Measurements from ENCODE around the gene PARG. TPM values are rescaled to one million over a fixed set of nuclear protein-coding genes. Genes with fewer than 3 reads are reported as not detected.
"Not testable (repeated sequence)": the region's sequence is repeated elsewhere in the genome, so short reads cannot be mapped to it uniquely, and the experiment has no call there.

The PARG gene
- total RNA-seq, 1 donor from 2014 or later = 10.2 TPM

DNA sequence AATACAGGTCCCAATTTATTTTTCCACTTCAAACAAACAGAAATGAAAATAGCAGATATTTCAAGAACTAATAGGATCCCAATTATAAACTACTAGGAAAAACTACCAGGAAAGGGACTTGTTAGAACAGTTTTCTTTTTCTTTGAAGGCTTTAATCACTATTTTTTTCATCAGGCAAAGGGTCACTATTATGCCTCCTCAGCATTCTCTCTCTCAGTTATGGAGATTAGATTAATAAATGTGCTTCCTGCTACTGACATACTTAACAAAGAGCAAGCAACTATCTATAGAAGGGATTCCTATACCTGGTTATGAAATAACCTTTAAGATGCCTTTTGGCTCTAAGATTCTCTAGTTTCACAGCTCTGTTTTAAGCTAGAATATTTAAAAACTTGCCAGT lies 108.7 kb downstream of the PARG start:
- ATAC-seq = no peak
- no peak for DNase-seq (ENCODE audit: low spot score)

DNA sequence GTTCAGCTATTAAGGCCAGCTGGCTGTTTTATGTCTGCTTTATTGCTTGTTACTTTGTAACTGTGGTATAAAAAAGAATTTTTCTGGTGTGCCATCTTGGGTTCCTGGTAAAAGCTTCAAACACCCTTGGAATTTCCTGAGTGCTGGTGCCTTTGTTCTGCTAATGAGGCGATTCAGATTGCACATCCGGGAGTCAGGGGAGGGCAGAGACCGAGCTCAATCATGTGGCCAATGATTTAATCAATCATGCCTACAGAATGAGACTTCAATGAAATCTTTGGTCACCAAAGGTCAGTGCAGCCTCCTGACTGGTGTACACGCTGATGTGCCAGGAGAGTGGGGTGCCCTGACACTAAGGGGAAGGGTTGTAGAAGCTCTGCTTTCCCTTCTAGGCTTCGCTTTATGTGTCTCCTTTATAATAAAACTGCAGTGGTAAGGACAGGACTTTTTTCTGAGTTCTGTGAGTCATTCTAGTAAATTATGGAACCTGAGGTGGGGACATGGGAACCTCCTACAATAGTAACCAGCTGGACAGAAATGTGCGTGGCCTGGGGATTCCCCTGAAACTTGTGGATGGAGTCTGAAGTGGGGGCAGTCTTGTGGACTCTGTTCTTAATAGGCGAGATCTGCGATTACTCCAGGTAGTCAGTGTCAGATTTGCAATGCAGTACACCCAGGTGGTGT lies 110.3 kb downstream of the PARG start:
- no peak for DNase-seq (ENCODE audit: low spot score)

DNA sequence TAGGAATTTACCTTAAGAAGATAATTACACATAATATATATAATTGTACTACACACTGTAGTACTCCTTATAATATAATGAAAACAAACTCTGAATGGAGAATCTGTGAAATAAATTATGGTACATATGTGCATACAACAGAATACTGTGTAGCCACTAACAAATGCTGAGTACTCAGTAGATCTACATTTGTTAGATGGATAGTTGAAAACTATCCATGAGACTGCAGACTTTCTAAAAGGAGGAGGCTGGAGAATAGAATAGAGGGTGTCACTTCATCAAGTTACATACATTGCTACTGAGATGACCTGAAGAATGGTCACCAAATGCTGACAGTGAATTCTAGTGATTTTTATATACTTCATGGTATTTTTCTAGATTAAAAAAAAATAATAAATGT lies 111.0 kb downstream of the PARG start:
- ATAC-seq = no peak

More for the DNA sequence above, 110.3 kb downstream of the PARG start:
- no peak for ATAC-seq

DNA sequence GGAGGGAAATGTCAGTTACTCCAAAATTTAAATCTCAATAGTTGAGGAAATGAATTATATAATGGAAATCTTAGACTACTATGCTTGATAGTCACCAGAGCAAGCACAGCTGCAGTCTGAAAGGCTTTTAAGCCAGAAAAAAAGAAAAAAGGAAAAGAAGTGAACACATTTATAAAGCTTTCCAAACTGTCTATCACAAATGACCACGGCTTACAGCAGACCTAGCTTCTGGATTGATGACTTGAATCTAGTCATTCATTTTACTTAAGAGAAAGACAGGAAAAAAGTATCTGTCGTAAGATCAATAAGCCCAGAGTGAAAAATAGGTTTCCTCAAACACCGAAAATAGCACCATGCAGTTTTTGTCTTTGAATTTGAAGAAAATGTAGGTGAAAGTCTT lies 111.8 kb downstream of the PARG start:
- DNase-seq (ENCODE audit: low spot score) (no peak), ATAC-seq (no peak)

More for the DNA sequence above, 111.0 kb downstream of the PARG start:
- no peak for DNase-seq (ENCODE audit: low spot score)

DNA sequence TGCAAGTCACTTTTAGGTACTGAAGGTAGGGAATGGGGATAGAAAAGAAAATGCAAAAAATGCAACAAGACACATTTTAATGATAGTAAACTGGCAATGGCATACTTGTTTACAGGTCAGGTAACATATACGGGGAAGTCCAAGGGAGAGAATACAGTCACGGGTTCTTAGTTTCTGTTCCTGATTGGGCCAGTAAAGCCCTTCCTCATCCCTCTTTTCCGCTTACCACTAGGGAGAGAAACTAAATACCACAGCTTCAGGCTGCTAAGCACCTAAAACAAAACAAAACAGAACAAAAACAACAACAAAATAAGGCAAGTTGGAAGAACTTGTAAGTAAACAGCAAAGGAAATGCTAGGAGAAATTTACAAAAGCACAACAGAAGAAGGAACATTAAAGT lies 114.5 kb downstream of the PARG start:
- no peak for DNase-seq (ENCODE audit: low spot score)
- ATAC-seq = no peak

DNA sequence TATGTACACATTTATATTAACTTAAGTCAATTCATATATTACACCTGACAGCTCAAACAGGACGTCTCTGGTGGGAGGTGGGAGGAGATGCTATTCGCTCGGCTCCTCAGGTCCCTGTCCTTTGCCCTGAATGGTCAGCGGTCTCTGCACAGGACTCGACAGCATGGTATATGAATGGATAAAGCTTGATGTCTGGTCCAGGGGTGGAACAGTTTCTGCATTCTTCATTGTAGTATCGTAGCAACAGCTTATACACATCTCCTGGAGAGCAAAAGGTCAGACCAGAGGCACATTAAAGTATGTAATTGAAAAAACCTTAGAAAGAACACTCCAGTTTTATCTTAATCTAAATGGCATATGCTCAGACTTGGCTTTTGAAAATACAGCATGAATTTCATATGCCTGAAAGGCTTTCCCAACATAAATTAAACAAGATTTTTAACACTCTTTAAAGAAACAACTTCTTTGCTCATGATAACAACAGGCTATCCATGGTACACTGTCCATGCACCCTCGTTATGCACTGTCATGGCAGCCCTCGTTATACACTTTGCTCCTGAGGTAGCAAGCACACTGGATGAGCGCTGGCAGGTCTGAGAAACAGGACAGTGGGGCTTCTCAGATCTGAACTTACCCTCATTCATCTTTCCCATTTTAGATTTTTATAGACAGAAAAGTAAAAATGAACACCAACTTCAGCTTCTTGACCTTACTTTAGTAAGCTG lies 122.4 kb downstream of the PARG start:
- DNase-seq (ENCODE audit: low spot score) (no peak), ATAC-seq (no peak)

DNA sequence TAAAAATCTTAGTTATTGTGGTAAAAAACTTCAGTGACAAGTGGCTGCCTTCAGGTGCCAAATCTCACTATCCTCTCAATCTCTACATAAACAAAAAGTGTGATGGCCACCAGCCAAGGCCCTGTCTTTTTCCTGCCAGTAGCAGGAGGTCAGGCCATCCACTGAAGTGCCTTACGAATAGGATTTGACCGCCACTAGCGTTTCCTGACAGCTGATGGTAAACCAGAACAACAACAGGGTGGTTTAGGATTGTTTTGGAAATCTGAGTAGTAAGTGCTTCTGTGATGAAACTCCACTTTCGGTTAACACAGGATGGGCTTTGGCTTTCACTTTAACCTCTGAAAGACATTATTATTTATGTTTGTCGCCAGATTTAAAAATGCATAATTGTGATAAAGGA lies 124.0 kb downstream of the PARG start:
- ATAC-seq = peak; percentile 96
- peak; percentile 80 for DNase-seq (ENCODE audit: low spot score)

DNA sequence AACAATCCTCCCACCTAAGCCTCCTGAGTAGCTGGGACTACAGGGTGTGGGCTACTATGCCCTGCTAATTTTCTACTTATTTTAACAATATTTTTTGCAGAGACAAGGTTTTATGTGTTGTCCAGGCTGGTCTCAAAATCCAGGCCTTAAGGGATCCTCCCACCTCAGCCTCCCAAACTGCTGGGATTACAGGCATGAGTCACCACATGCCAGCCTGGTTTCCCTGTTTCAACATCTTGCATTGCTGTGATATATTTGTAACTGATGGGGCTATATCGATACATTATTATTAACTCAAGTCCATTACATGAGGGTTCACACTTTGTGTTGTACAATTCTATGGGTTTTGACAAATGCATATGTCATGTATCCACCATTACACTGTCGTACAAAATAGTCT lies 137.8 kb downstream of the PARG start:
- no peak for DNase-seq (ENCODE audit: low spot score)
- no peak for ATAC-seq

DNA sequence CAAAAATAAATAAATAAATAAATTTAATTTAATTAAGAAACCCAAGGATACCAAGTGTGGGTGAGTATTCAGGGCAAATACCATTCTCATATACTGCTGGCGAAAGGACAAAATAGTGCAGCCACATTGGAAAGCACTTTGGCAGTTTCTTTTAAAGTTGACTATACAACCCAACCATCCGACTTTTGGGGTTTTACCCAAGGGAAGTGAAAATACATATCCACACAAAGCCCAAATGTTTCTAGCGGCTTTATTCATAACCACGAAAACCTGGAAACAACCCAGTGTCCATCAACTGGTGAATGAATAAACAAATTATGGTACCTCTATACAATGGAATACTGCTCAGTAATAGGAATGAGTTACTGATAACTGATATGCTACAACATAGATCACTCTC lies 143.6 kb downstream of the PARG start:
- DNase-seq (ENCODE audit: low spot score) (no peak), ATAC-seq (no peak)

DNA sequence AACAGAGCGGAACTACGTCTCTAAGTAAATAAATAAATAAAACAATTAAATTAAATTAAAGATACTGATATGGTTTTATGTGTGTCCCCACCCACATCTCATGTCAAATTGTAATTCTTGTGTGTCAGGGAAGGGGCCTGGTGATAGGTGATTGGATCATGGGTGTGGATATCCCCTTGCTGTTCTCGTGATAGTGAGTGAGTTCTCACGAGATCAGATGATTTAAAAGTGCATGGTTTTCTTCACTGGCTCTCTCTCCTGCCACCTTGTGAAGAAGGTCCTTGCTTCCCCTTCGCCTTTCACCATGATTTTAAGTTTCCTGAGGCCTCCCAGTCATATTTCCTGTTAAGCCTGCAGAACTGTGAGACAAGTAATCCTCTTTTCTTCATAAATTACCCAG lies 150.7 kb downstream of the PARG start:
- DNase-seq (ENCODE audit: low spot score) = no peak
- ATAC-seq = no peak

DNA sequence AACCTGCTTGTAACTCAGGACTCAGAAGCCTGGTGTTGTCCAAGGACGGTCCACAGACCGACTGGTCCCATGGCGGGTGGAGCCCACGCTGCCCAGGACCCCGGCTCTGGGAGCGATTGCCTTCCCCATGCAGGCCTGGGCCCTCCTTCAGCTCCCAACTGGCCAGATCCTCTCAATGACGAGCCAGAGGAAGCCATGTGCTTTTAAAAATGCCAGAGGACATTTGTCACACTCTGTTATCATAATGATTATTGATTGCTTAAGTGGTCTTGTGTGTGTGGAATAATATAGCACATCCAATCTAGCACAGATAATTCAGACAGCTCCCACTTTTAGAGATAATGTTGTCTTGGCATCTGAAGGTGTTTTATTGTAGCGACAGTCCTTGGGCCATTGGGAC lies 157.1 kb downstream of the PARG start:
- DNase-seq (ENCODE audit: low spot score) (no peak), ATAC-seq (no peak)

DNA sequence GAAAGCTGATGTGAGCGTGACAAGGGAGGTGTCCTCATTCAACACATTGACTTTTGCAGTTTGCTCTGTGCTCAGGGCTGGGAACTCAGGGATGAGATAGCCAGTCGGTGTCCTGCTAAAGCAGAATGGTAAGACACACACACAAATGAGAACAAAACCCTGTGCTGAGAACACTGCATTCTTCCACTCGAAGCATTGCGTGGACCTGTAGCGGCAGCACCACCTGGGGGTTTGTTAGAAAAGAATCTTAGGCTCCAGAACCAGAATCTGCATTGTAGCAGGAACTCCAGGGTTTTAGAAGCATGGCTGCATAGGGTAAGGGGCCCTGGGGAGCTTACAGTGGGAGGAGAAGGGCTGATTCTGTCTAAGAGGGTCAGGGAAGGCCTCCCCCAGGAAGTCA lies 158.2 kb downstream of the PARG start:
- DNase-seq (ENCODE audit: low spot score) (no peak), ATAC-seq (peak; percentile 79)

DNA sequence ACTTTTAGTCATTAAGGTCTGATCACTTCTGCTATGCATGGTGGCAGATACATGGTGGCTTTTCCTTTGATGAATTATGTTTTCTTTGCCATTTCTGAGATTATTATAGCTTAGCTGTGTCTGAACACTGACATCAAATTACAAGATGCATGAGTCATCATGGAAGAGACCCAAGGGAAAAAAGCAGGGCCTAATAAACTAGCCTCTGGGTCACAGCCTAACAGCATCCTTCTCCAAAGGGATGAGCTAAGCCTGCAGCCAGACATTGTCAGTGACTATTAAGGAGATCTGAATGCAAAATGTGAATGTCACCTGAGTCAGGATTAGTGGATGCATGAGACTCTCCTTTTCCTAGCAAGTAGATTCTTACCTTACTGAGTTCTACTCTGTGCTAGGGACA lies 160.6 kb downstream of the PARG start:
- no peak for ATAC-seq

DNA sequence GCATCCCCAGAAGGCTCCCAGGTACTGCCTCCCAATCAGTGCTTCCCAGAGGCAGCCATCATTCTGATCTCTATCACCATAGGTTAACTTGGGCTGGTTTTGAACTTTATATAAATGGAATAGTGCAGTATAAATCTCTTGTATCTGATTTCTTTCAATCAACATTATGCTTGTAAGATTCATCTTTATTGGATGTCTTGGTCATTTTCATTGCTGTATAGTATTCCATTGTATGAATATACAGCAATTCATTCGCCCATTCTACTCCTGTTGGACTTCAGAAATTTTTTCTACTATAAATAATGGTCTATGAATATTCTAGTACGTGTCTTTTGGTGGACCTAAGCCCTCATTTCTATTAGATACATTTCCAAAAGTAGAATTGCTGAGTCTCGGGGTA lies 163.6 kb downstream of the PARG start:
- ATAC-seq = no peak
- no peak for DNase-seq (ENCODE audit: low spot score)

More for the DNA sequence above, 160.6 kb downstream of the PARG start:
- no peak for DNase-seq (ENCODE audit: low spot score)

DNA sequence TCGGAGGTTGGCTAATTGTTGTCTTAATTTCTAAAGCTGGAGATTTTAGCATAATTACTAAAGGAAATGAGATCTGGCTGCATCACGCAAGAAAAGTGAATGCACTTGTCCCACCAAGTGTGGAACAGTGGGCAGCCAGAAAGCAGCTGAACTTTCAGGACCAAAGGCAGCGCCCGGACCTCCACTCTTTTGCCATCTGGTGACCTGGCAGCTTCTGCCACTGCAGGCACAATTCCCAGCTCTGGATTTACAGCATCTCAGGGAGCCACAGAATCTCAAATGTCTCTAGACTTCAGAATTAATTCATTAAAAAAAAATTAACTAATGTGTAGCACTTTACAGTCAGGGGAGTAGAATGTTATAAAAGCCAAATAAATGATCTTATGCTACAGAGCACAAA lies 165.0 kb downstream of the PARG start:
- DNase-seq (ENCODE audit: low spot score) (no peak), ATAC-seq (no peak)

DNA sequence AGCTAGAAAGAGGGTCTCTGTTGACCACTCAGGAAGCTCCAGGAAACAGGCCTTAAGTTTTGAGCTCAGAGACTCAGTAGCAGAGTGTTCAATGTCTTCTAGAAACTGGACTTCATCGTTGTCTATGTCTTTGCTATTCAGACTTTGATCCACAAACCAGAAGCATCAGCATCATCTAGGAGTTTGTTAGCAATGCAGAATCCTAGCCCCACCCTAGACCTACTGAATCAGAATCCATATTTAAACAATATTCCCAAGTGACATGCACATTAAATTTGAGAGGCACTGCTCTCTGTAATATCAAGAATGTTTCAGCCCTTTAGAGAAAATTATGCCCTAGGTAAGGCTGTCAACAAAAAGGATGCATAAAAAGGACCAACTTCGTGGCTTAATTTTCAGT lies 166.8 kb downstream of the PARG start:
- no peak for ATAC-seq
- no peak for DNase-seq (ENCODE audit: low spot score)

DNA sequence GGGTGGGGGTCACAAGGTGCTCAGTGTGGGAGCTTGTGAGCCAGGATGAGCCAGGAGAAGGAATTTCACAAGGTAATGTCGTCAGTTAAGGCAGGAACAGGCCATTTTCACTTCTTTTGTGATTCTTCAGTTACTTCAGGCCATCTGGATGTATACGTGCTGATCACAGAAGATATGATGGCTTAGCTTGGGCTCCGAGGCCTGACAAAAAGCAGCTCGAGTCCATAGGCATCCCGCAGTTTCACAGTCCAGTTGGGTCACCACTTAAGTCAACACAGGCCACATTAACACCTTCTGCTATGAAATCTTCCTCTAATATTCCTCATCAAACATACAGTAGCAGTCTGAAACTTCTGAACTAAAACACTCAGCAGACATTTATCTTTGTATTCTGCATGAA lies 168.9 kb downstream of the PARG start:
- ATAC-seq; DNase-seq (ENCODE audit: low spot score): not testable (repeated sequence)

DNA sequence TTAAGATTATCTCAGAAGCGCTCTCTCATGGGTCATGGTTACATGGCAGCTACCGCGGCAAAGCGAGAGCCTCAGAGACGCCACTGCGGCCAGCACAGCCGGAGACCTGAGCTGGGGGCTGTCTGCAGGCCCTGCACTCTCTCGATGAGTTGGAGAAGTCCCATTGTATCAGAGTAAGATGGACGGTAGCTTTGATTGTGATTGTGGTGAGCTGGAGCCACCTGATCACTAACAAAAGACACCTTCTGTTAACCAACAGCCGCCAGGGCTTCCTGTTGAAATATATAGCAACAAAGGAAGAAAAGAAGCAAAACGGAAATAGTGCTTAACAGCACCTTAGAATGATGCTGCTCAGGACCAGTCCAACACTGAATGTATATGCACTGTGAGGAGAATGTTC lies 170.8 kb downstream of the PARG start:
- not testable (repeated sequence) for DNase-seq (ENCODE audit: low spot score); ATAC-seq

DNA sequence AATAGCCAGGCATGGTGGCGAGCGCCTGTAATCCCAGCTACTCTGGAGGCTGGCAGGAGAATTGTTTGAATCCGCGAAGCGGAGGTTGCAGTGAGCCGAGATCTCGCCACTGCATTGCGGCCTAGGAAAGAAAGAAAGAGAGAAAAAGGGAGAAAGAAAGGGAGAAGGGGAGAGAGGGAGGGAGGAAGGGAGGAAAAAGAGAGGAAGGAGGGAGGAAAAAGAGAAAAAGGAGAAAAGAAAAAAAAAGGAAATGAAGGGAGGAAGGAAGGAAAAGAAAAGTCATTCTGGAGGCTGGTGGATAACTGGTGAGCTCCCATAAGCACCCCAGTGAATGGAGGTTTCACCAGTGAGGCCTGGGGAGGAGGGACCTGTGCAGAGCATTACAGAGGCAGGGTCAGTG lies 172.1 kb downstream of the PARG start:
- no peak for ATAC-seq
- DNase-seq (ENCODE audit: low spot score) = no peak

DNA sequence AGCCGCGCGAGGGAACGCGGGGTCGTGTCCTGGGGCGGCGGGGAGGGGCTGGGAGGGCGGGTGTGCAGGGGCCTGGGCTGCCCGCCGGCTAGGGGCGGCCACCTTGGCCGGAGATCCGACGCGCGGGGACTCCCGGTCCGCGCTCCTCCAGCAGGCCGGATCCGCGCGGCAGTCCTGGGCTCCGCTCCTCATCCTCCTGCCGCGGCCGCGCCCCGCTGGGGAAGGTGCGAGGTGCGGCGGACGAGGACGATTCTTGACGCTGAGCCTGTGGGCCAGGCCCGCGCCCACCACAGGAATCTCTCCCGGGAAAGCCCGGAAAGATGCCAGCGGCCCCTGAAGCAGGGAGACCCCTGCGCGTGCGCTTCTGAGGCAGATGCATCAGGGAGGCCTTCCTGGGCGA lies 173.1 kb downstream of the PARG start:
- ATAC-seq (no peak), DNase-seq (ENCODE audit: low spot score) (no peak)

DNA sequence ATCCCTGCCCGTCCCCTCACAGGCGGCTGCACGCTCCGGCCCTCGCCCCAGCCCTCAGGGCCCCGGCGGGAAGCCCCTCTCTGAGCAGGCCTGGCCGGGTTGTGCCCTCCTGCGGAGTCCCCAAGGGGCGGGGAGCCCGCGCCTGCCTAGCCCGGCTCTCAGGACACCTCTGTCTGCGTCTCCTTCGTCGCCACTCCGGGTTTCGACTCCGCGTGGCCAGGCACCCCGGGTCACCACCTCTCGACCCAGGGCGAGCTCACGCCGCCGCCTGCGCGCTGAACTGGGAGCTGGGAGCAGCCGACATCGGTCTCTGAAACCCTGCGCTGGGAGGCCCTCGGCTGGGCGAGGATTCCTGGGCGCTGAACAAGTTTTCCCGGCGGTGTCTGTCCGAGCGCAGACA lies 173.5 kb downstream of the PARG start:
- no peak for ATAC-seq

More for the DNA sequence above, 173.5 kb downstream of the PARG start:
- no peak for DNase-seq (ENCODE audit: low spot score)
